HEK293 (cell line): Measurements from ENCODE around the gene RPS6KA4.

Experiments
- CTCF ChIA-PET: fragments of 350-600 bp; formaldehyde crosslinking; extraction: SDS; loops from one replicate; lab custom pipeline; 2021; ENCODE audit warnings: antibody characterized with exemption; lab: Yijun Ruan, JAX
- POLR2A ChIA-PET: fragments of 300-600 bp; formaldehyde crosslinking; extraction: SDS; loops from one replicate; lab custom pipeline; 2020; ENCODE audit warnings: antibody characterized with exemption, inconsistent platforms; lab: Yijun Ruan, JAX
- H3K27ac ChIP-seq: fragments of 200-500 bp; sonication (Bioruptor generic); 2 replicates; pipeline ENCODE4 v1.5.1; 2014; ENCODE audit warnings: low read depth, low read length, control low read depth, inconsistent platforms; ENCODE audit errors: extremely low read depth
- H3K36me3 ChIP-seq, 2 experiments: fragments of 200-500 bp in 1 of 2; sonication (Bioruptor generic) in 1 of 2; 1 replicate in 1 of 2; 2 replicates in 1 of 2; pipeline ENCODE4 v1.5.1; 2014 to 2017; ENCODE audit warnings: inconsistent platforms in 2 of 2, low read length in 2 of 2; ENCODE audit not compliant: control insufficient read depth in 2 of 2, insufficient read depth in 1 of 2
- H3K4me1 ChIP-seq: fragments of 200-500 bp; sonication (Bioruptor generic); 2 replicates; pipeline ENCODE4 v1.5.1; 2014; ENCODE audit warnings: mild to moderate bottlenecking, low read length, inconsistent platforms; ENCODE audit not compliant: control insufficient read depth, insufficient read depth
- H3K4me3 ChIP-seq: 2 replicates; pipeline ENCODE4 v1.5.1; 2011; ENCODE audit warnings: low read depth, mild to moderate bottlenecking, control low read depth, low read length, moderate library complexity
- H3K9me3 ChIP-seq: fragments of 200-500 bp; sonication (Bioruptor generic); 2 replicates; pipeline ENCODE4 v1.5.1; 2014; ENCODE audit warnings: low read depth, low read length, inconsistent platforms; ENCODE audit not compliant: control insufficient read depth, insufficient read depth
- EGR2 ChIP-seq: fragments of 450-650 bp; formaldehyde crosslinking; IDR thresholded peaks from 2 replicates; pipeline ENCODE4 v1.5.1; 2016; ENCODE audit warnings: low read depth, missing biosample characterization, missing genetic modification characterization
- GLIS1 ChIP-seq: fragments of 450-650 bp; formaldehyde crosslinking; IDR thresholded peaks from 2 replicates; pipeline ENCODE4 v1.5.1; 2016; ENCODE audit warnings: missing biosample characterization, missing genetic modification characterization
- MEIS1 ChIP-seq: sonication (generic); formaldehyde crosslinking; IDR thresholded peaks from 2 replicates; pipeline ENCODE4 v1.8.1; 2022; ENCODE audit warnings: missing genetic modification reagents, mild to moderate bottlenecking, borderline replicate concordance
- OSR2 ChIP-seq: fragments of 450-650 bp; formaldehyde crosslinking; IDR thresholded peaks from 2 replicates; pipeline ENCODE4 v1.5.1; 2016; ENCODE audit warnings: missing biosample characterization, missing genetic modification characterization
- OVOL3 ChIP-seq: fragments of 450-650 bp; formaldehyde crosslinking; IDR thresholded peaks from 2 replicates; pipeline ENCODE4 v1.5.1; 2016; ENCODE audit warnings: missing biosample characterization, missing genetic modification characterization
- PRDM1 ChIP-seq: fragments of 450-650 bp; formaldehyde crosslinking; IDR thresholded peaks from 2 replicates; pipeline ENCODE4; 2016; ENCODE audit warnings: missing biosample characterization, missing genetic modification characterization
- YY1 ChIP-seq: fragments of 450-650 bp; formaldehyde crosslinking; IDR thresholded peaks from 2 replicates; pipeline ENCODE4 v1.5.1; 2018; ENCODE audit warnings: missing biosample characterization, missing genetic modification characterization
- ZBTB20 ChIP-seq: fragments of 450-650 bp; formaldehyde crosslinking; IDR thresholded peaks from 2 replicates; pipeline ENCODE4 v1.5.1; 2016; ENCODE audit warnings: missing biosample characterization, missing genetic modification characterization
- ZBTB6 ChIP-seq: fragments of 450-650 bp; formaldehyde crosslinking; IDR thresholded peaks from 2 replicates; pipeline ENCODE4 v1.5.1; 2017; ENCODE audit warnings: missing biosample characterization, missing genetic modification characterization
- ZBTB8A ChIP-seq: fragments of 450-650 bp; formaldehyde crosslinking; IDR thresholded peaks from 2 replicates; pipeline ENCODE4 v1.5.1; 2016; ENCODE audit warnings: missing biosample characterization, missing genetic modification characterization
- ZFP3 ChIP-seq: fragments of 450-650 bp; formaldehyde crosslinking; IDR thresholded peaks from 2 replicates; pipeline ENCODE4 v1.5.1; 2016; ENCODE audit warnings: low read depth, missing biosample characterization, missing genetic modification characterization
- ZNF10 ChIP-seq: fragments of 450-650 bp; formaldehyde crosslinking; IDR thresholded peaks from 2 replicates; pipeline ENCODE4 v1.5.1; 2017; ENCODE audit warnings: missing biosample characterization, missing genetic modification characterization
- ZNF114 ChIP-seq: fragments of 450-650 bp; formaldehyde crosslinking; IDR thresholded peaks from 2 replicates; pipeline ENCODE4 v1.5.0; 2017; ENCODE audit warnings: missing biosample characterization, missing genetic modification characterization
- ZNF132 ChIP-seq: fragments of 450-650 bp; formaldehyde crosslinking; IDR thresholded peaks from 2 replicates; pipeline ENCODE4 v1.5.1; 2017; ENCODE audit warnings: missing biosample characterization, missing genetic modification characterization, borderline replicate concordance
- ZNF157 ChIP-seq: fragments of 450-650 bp; formaldehyde crosslinking; IDR thresholded peaks from 2 replicates; pipeline ENCODE4 v1.5.1; 2016; ENCODE audit warnings: missing biosample characterization, missing genetic modification characterization
- ZNF23 ChIP-seq: fragments of 450-650 bp; formaldehyde crosslinking; IDR thresholded peaks from 2 replicates; pipeline ENCODE4 v1.5.1; 2016; ENCODE audit warnings: missing biosample characterization, missing genetic modification characterization, borderline replicate concordance
- ZNF266 ChIP-seq: fragments of 450-650 bp; formaldehyde crosslinking; IDR thresholded peaks from 2 replicates; pipeline ENCODE4 v1.5.1; 2016; ENCODE audit warnings: missing biosample characterization, missing genetic modification characterization, low read depth
- ZNF354C ChIP-seq: fragments of 450-650 bp; formaldehyde crosslinking; IDR thresholded peaks from 2 replicates; pipeline ENCODE4 v1.5.1; 2016; ENCODE audit warnings: missing biosample characterization, missing genetic modification characterization, low read depth, borderline replicate concordance
- ZNF37A ChIP-seq: fragments of 450-650 bp; IDR thresholded peaks from 2 replicates; pipeline ENCODE4 v1.5.1; 2018; ENCODE audit warnings: missing biosample characterization, missing genetic modification characterization
- ZNF391 ChIP-seq: fragments of 450-650 bp; formaldehyde crosslinking; IDR thresholded peaks from 2 replicates; pipeline ENCODE4 v1.5.1; 2016; ENCODE audit warnings: low read depth, missing biosample characterization, missing genetic modification characterization, borderline replicate concordance
- ZNF404 ChIP-seq: fragments of 450-650 bp; formaldehyde crosslinking; IDR thresholded peaks from 2 replicates; pipeline ENCODE4 v1.5.1; 2017; ENCODE audit warnings: missing biosample characterization, missing genetic modification characterization
- ZNF510 ChIP-seq: fragments of 450-650 bp; formaldehyde crosslinking; IDR thresholded peaks from 2 replicates; pipeline ENCODE4 v1.5.1; 2018; ENCODE audit warnings: mild to moderate bottlenecking, missing genetic modification characterization, missing biosample characterization; ENCODE audit not compliant: insufficient replicate concordance
- ZNF555 ChIP-seq: fragments of 450-650 bp; formaldehyde crosslinking; conservative IDR thresholded peaks from 2 replicates; pipeline ENCODE4 v1.5.1; 2017; ENCODE audit warnings: missing biosample characterization, mild to moderate bottlenecking, missing genetic modification characterization, inconsistent platforms
- ZNF660 ChIP-seq: fragments of 450-650 bp; IDR thresholded peaks from 2 replicates; pipeline ENCODE4 v1.5.1; 2018; ENCODE audit warnings: missing biosample characterization, mild to moderate bottlenecking, missing genetic modification characterization
- ZNF747 ChIP-seq: fragments of 450-650 bp; formaldehyde crosslinking; IDR thresholded peaks from 2 replicates; pipeline ENCODE4 v1.5.1; 2016; ENCODE audit warnings: missing biosample characterization, missing genetic modification characterization
- ZNF837 ChIP-seq: fragments of 450-650 bp; formaldehyde crosslinking; IDR thresholded peaks from 2 replicates; pipeline ENCODE4 v1.5.1; 2016; ENCODE audit warnings: missing biosample characterization, missing genetic modification characterization
- ZXDB ChIP-seq: fragments of 450-650 bp; formaldehyde crosslinking; IDR thresholded peaks from 2 replicates; pipeline ENCODE4 v1.5.1; 2016; ENCODE audit warnings: missing biosample characterization, missing genetic modification characterization

RPS6KA4 gene

GRCh38 chr11:64320556-64320955 lies 38.4 kb upstream of the RPS6KA4 start:
- Histone ChIP-seq H3K9me3 (no peaks in the 10 kb centered on the region), H3K4me3 (no peak overlapping the region), H3K36me3 (peaks cover 0 to 47% of the 10 kb centered on the region in 2 experiments; a peak in 1 of 3 replicates), H3K4me1 (no peaks in the 10 kb centered on the region), H3K27ac (no peak overlapping the region)
- ChIA-PET POLR2A (interaction anchor here (0.6 to 4.0 kb wide), 3 partner anchors 14 to 163 kb away, joined by 3 to 19 read pairs (median 5); no protein-coding TSS in a partner anchor), CTCF (interaction anchor here (0.6 kb wide), 1 partner anchor 63 kb away, joined by 5 read pairs; no protein-coding TSS in a partner anchor)
- no peak for TF ChIP-seq ZXDB (tag by site-specific recombination)
- no peak for TF ChIP-seq ZNF391 (tag by site-specific recombination)
- TF ChIP-seq ZNF132 (tag by site-specific recombination), result no peak
- no peak for TF ChIP-seq ZNF114 (tag by site-specific recombination)
- TF ChIP-seq ZNF23 (tag by site-specific recombination), result no peak
- no peak for TF ChIP-seq ZNF510 (tag by site-specific recombination)
- no peak for TF ChIP-seq ZNF404
- no peak for TF ChIP-seq OSR2 (tag by site-specific recombination)
- TF ChIP-seq ZNF266 (tag by site-specific recombination), result no peak
- TF ChIP-seq ZBTB20 (tag by site-specific recombination), result no peak
- no peak for TF ChIP-seq ZBTB6 (tag by site-specific recombination)
- TF ChIP-seq ZNF660 (tag by site-specific recombination), result no peak
- TF ChIP-seq ZNF157, result no peak
- no peak for TF ChIP-seq MEIS1 (CRISPR knock-in tag)
- TF ChIP-seq ZNF555 (tag by site-specific recombination), result no peak
- TF ChIP-seq OVOL3 (tag by site-specific recombination), result no peak
- TF ChIP-seq ZNF837 (tag by site-specific recombination), result no peak
- TF ChIP-seq ZBTB8A (tag by site-specific recombination), result no peak
- no peak for TF ChIP-seq YY1 (tag by site-specific recombination)

GRCh38 chr11:64321026-64321425 lies 37.9 kb upstream of the RPS6KA4 start:
- H3K9me3 ChIP-seq, result no peaks in the 10 kb centered on the region
- TF ChIP-seq ZFP3 (tag by site-specific recombination) (no peak), ZNF354C (tag by site-specific recombination) (no peak), EGR2 (peak; percentile 42; the same call in 1 of the 2 replicates), ZNF10 (no peak), ZNF747 (tag by site-specific recombination) (no peak), GLIS1 (tag by site-specific recombination) (peak; percentile 46), ZNF37A (tag by site-specific recombination) (no peak), PRDM1 (tag by site-specific recombination) (peak; percentile 99)
- H3K27ac ChIP-seq, result no peak overlapping the region
- H3K36me3 ChIP-seq, result peaks cover 0 to 43% of the 10 kb centered on the region in 2 experiments; a peak in 1 of 3 replicates
- H3K4me1 ChIP-seq, result no peaks in the 10 kb centered on the region
- H3K4me3 ChIP-seq, result no peak overlapping the region
- POLR2A ChIA-PET, result interaction anchor here (0.6 kb wide), 1 partner anchor 163 kb away, joined by 3 read pairs; no protein-coding TSS in a partner anchor
- CTCF ChIA-PET, result no interaction called here
